HuH-7.5 (cell line): ENCODE results near the gene DNAJC1.
"Not testable (repeated sequence)": the region's sequence is repeated elsewhere in the genome, so short reads cannot be mapped to it uniquely, and the experiment has no call there.

Experiments
- DNase-seq: peaks from one replicate; pipeline ENCODE4 v3.0.0; 2011; ENCODE audit warnings: low spot score

The DNAJC1 gene

DNA sequence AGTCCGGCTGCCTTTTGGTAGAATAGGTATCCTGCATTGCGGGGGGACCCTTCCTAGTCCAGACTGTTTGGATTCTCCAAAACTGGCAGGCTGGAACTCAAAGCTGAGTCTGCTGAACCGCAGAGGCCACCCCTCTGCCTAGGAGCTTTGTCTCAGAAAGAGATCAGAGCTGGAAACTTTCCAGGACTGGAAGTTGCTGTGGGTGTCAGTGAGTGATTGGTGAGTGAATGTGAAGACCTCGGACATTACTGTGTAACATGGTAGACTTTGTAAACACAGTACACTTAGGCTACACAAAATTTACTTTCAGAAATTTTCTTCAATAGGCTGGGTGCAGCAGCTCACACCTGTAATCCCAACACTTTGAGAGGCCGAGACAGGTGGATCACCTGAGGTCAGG is 103.8 kb downstream of the DNAJC1 start:
- DNase-seq, result no peak

DNA sequence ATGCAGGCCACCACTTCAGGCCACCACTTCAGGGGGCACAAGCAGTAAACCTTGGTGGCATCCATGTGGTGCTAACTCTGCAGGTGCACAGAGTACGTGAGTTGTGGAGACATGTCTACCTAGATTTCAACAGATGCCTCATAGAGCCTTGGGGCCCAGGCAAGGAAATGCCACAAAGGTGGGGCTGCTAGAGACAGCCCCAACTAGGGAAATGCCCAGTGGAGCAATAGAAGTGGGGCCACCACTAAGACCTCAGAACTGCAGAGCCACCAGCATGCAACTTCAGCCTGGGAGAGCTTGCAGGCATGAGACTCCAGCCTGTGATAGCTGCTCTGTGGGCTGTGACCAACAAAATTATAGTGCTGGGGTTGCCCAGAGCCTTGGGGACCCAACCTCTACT is 107.6 kb downstream of the DNAJC1 start:
- no peak for DNase-seq

DNA sequence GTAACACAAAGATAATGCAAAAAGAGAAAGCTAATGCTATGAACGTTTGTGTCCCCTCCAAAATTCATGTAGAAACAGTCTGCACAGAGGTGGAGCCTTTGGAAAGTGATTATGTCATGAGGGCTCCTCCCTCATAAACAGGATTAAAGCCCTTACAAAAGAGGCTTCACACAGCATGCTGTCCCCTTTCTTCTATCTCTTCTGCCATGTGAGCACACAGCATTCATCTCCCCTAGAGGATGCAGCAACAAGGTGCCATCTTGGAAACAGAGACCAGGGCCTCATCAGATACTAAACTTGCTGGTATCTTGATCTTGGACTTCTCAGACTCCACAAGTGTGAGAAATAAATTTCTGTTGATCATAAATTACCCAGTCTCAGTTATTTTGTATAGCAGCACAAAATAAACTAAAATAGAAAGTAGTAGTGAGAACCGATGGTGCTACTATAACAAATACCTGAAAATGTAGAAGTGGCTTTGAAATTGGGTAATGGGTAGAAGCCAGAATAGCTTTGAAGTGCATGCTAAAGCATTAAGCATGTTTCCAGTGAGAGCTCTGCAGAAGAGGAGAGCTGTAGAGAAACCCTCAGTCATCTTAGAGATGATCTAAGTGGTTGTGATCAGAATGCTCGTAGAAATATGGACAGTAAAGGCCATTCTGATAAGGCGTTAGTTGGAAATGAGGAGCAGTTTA is 108.7 kb downstream of the DNAJC1 start:
- no peak for DNase-seq

DNA sequence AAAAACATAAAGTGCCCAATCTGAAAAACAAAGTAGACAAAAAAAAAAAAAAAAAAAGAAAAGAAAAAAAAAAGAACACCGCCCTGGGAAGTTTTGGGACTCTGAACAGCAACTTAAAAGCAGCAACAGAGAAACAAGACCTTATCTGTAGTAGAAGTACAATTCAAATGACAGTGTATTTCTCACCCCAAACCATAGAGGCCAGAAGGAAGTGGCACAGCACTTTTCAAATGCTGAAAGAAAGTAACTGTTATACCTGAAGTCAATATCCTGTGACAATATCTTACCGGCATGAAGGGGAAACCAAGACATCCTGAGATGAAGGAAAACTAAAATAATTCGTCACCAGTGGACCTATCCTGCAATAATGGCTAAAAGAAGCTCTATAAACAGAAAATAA is 112.1 kb downstream of the DNAJC1 start:
- DNase-seq, result no peak

DNA sequence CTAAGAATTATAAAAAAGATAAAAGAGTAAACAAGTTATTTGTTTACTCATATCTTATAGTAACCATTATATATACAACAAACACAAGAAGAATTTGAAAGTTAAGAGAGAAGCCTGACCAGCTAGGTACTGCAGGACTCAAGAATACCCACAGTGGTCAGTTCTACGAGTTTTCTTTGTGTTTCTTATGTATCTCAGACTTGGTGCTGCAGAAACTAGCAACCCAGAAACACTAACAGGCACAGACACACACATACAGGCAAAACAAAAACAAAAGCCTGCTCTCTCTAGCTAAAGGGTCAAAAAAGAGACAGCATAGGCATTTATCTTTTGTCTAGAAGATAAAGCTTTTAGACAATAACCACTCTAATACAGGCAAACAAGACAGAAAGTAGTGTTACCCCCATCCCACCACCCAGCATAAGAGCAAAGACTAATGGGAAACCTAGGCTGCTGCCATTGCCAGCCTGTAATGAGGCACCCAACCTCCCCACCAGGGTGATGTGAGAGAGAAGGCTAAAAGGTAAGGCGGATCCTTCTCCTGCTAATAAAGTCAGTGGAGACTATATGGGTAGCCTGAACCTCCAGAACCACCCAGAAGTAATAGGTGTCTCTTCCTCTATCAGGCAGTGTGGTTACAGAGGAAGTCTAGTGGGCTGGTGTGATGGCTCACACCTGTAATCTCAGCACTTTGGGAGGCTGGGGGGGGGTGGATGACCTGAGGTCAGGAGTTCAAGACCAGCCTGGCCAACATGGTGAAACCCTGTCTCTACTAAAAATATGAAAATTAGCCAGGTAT is 113.9 kb downstream of the DNAJC1 start:
- no peak for DNase-seq

DNA sequence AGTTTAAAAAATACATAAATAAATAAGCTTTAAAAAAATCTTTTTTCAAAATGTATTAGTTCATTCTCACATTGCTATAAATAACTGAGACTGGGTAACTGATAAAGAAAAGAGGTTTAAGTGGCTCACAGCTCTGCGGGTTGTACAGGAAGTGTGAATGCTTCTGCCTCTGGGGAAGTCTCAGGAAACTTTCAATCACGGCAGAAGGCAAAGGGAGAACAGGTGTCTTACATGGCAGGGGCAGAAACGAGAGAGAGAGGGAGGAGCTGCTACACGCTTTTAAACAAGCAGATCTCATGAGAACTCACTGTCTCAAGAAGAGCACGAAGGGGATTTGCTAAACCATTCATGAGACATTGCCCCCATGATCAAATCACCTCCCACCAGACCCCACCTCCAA is 114.6 kb downstream of the DNAJC1 start:
- DNase-seq, result no peak

DNA sequence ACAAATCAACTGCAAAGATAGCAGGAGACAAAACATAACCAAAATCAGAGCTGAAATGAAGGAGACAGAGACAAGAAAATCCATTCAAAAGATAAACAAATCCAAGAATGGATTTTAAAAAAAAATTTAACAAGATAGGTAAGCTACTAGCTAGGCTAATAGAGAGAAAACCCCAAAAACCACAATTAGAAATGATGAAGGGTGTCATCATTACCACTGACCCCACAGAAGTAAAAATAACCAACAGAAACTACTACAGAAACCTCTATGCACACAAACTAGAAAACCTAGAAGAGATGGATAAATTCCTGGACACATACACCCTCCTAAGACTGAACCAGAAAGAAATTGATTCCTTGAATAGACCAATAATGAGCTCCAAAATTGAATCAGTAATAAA is 117.6 kb downstream of the DNAJC1 start:
- DNase-seq, result no peak

DNA sequence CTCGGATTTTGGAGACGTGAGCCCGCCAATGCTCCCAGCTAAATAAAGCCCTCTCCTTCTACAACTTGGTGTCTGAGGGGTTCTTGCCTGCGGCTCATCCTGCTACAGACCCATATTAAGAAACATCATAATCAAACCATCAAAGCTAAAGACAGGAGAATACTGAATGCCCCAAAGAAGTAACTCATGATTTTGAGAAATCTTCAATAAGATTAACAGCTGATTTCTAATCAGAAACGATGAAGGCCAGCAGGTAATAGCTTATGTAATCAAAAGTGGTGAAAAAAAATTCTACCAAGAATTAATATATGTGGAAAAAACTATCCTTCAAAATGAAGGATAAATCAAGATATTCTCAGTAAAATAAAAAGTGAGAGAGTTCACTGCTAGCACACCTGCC is 130.3 kb downstream of the DNAJC1 start:
- no peak for DNase-seq

DNA sequence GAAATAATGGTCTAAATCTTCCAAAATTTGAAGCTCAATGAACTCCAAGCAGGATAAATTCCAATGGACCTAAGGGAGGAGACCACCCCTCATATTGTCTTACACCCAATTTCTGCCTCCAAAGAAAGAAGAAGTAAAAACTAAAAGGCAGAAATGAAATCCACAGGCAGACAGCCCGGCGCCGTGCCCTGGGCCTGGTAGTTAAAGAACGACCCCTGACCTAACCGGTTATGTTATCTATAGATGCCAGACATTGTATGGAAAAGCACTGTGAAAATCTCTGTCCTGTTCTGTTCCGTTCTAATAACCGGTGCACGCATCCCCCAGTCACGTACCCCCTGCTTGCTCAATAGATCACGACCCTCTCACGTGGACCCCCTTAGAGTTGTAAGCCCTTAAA is 130.8 kb downstream of the DNAJC1 start:
- DNase-seq, result not testable (repeated sequence)

DNA sequence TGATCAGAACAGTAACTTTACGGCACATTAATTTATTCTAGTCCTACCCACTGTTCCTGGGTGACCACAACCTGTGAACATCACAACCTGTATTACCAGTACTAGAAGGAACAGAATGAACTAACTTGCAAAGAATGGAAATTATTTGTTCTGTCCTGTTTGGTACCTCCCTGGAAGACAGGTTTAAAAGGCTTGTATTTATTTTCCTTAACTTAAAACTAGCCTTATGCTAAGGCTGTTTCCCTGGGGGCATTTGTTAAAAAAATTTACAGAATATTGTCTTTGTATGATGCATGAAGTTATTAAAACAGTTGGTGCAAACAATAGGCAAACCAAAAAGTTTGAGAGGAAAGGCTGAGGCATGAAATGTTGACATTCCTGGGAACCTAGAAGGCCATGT is 132.7 kb downstream of the DNAJC1 start:
- DNase-seq, result no peak

DNA sequence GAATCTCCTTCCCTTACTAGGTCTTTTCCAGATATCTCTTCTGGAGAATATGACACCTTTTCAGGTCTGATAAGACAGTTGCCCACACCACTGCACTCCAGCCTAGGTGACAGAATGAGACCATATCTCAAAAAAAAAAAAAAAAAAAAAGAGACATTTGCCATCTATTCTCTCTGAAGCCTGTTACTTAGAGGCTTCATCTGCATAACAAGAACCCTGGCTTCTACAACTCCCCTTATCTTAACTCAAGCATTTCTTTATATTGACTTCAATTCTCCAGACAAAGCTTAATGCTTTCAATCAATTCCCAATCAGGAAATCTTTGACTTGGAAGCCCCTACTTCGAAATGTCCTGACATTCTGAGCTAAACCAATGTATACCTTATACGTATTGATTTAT is 134.4 kb downstream of the DNAJC1 start:
- not testable (repeated sequence) for DNase-seq

DNA sequence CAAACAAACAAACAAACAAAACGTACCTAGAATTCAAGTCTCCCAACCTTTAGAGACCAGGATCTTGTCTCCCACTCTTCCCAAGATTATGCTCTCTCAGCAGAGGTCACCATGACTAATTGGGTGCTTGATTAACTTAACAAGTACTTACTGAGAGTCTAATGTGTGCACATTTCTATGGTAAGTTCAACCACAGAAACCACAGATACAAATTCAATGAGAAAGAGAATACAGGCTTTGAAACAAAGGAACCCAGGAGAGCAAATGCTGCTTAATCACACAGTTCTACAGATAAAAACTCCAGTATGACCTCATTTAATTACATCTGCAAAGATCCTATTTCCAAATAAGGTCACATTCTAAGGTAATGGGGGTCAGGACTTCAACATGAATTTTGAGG is 142.8 kb downstream of the DNAJC1 start:
- no peak for DNase-seq

DNA sequence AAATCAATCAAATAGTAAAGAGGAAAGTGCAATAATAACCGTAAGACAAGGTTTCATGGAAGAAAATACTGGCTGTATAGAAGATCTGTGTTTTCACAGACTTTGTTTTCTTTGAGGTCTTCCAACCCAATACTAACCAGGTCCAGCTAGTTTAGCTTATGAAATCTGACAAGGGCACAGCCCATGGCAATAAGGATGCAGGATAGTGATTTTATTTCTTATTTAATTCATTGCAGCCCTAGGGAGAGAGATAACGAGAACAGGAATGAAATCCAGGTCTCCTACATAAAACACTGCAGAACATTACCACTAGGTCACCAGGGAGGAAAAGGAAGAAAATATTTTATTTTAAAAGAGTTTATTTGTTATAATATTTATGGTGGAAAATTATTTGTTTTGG is 145.1 kb downstream of the DNAJC1 start:
- no peak for DNase-seq

DNA sequence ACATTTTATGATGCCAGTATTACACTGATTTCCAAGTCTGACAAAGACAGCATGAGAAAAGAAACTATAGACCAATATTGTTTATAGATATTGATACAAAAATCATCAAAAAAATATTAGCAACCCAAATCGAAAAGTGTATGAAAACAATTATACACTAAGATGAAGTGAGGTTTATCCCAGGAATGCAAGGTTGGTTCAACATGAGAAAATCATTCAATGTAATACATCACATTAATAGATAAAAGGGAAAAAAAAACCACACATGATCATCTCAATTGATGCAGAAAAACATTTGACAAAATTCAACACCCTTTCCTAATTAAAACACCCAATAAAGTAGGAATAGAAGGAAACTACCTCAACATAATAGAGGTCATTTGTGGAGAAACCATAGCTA is 153.9 kb downstream of the DNAJC1 start:
- no peak for DNase-seq

DNA sequence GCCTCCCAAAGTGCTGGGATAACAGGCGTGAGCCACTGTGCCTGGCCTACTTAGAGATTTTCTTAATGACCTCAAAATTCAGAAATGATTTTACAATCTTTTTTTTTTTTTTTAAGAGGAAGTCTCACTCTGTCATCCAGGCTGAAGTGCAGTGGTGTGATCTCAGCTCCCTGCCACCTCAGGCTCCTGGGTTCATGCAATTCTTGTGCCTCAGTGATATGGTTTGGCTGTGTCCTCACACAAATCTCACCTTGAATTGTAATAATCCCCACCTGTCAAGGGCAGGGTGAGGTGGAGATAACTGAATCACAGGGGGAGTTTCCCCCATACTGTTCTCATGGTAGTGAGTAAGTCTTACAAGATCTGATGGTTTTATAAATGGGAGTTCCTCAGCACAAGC is 159.9 kb downstream of the DNAJC1 start:
- DNase-seq, result no peak

DNA sequence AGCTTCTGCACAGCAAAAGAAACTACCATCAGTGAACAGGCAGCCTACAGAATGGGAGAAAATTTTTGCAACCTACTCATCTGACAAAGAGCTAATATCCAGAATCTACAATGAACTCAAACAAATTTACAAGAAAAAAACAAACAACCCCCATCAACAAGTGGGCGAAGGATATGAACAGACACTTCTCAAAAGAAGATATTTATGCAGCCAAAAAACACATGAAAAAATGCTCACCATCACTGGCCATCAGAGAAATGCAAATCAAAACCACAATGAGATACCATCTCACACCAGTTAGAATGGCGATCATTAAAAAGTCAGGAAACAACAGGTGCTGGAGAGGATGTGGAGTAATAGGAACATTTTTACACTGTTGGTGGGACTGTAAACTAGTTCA is 162.3 kb downstream of the DNAJC1 start:
- DNase-seq, result not testable (repeated sequence)

DNA sequence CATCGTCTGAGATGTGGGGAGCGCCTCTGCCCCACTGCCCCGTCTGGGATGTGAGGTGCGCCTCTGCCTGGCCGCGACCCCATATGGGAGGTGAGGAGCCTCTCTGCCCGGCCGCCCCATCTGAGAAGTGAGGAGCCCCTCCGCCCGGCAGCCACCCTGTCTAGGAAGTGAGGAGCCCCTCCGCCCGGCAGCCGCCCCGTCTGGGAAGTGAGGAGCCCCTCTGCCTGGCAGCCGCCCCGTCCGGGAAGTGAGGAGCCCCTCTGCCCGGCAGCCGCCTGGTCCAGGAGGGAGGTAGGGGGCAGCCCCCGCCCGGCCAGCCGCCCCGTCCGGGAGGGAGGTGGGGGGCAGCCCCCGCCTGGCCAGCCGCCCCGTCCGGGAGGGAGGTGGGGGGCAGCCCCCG is 166.0 kb downstream of the DNAJC1 start:
- DNase-seq, result not testable (repeated sequence)

DNA sequence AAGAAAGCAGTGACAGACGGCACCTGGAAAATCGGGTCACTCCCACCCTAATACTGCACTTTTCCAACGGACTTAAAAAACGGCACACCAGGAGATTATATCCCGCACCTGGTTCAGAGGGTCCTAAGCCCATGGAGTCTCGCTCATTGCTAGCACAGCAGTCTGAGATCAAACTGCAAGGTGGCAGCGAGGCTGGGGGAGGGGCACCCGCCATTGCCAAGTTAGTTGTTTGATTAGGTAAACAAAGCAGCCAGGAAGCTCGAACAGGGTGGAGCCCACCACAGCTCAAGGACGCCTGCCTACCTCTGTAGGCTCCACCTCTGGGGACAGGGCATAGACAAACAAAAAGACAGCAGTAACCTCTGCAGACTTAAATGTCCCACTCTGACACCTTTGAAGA is 169.0 kb downstream of the DNAJC1 start:
- DNase-seq, result not testable (repeated sequence)

DNA sequence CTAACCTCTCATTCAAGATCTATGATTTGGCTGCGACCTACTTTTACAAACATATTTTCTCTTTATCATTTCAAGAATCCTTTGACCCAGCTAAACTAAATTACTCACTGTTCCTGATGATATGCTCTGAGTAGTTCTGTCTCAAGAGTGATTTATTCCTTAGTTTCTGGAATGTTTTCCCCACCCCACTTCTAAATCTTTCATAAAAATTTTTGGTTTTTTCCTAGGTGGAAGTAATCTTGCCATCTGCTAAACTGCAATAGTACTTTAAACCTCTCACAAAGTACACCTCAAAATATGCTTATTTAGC is 170.8 kb downstream of the DNAJC1 start:
- no peak for DNase-seq

DNA sequence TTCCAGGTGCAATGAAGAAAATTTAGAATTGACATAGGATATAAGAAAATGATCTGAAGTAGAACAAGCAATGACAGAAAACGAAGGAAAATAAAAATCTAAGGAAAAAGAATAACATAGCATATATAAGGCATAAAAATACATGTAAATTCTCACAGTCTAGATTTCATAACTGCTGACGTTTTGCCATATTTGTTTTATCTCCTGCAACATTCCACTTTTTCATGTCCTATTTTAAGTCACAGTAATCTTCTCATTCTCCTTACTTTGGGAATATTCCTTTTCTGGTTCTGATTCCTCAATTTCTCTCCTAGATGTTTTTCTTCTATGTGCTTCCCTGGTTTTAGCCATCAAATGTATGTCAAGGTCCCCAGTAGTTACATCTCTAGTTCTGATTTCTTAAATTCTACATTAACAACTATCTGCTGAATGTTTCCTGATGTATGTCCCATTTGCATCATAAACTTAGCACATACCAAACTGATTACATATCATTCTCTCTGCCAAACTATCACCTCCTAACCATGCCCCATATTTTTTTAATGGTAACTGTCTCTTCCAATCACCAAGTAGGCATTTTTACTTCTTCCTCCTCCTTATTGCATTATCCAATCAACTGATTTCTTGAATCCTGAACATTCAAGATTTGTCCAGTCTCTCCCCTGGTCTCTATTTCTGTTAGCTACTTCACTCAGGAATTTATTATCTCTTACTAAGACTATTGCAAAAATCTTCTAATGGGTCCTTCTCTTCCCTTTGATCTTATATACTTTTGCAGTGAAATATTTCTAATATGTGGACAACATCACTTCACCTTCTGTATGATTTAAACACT is 171.3 kb downstream of the DNAJC1 start:
- no peak for DNase-seq

DNA sequence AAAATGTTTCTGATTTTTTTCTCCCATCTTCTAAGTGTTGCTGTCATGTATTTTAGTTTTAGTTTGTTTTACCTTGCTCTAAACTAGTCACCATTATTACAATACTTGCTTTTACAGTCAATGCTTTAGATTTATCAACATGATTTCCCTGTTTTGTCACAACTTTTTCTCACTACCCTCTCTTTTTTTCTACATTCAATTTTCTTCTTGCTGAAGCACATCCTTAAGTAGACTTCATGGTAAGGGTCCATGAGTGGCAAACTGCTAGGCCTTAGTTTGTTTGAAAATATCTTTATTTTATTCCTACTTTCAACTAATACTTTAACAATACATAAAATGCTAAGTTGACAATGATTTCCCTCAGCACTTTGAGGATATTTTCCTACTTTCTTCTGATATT is 173.5 kb downstream of the DNAJC1 start:
- no peak for DNase-seq

DNA sequence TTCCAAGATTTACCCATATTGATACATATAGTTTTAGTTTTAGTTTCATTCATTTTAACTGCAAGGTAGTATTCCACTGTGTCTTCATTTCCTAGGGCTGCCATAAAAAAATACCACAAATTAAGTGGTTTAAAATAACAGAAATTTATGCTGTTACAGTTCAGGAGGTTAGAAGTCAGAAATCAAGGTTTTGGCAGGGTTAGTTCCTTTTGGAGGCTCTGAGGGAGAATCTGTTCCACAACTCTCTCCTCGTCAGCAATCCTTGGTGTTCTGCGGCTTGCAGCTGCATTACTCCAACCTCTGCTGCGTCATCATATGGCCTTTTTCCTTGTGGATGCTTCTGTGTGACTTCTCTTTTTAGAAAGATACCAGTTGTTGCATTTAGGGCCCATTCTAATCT is 176.2 kb downstream of the DNAJC1 start:
- no peak for DNase-seq

DNA sequence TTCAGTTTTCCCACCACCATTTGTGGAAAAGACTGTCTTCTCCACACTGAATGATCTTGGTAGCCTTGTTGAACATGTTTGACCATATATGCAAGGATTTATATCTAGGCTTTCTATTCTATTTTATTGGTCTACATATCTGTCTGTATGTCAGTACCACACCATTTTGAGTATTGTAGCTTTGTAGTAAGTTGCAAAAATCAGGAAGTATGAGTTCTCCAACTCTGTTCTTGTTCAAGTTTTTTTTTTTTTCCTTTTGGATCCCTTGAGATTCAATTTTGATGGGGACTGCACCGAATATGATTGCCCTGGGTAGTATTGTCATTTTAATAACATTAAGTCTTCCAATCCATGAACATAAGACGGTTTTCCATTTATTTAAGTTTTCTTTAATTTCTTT is 176.8 kb downstream of the DNAJC1 start:
- no peak for DNase-seq
